ENCODE data around the gene GYG1. TPM values are rescaled to one million over a fixed set of nuclear protein-coding genes. Genes with fewer than 3 reads are reported as not detected.

Gene GYG1
- total RNA-seq, 2 donors from 2014 or later = 8.9 to 16.3 TPM

GRCh38 chr3:149044339-149045083 is 53.2 kb downstream of the GYG1 start:
- ATAC-seq (no peak), DNase-seq (no peak)
- intact Hi-C loops (cut with DNase I) = no loop called here
- no peaks in the 10 kb centered on the region for H3K9me3 ChIP-seq
- peaks cover 0 to 4% of the 10 kb centered on the region in 2 donors for H3K36me3 ChIP-seq (replicated peaks in 1 of 2; ENCODE audit: insufficient read depth in 1 of 2, low read depth in 2 of 2)
- no peak overlapping the region for H3K4me3 ChIP-seq
- H3K27me3 ChIP-seq = no peaks in the 10 kb centered on the region
- TF ChIP-seq POLR2A (IDR thresholded peaks at IDR 0.05) (no peak), CTCF (IDR thresholded peaks at IDR 0.05) (no peak)
- H3K4me1 ChIP-seq = peaks cover 6% of the 10 kb centered on the region
- 88 to 89% methylated on average over 5 of the region's 5 CpGs for WGBS, 2 donors
- no peak overlapping the region for H3K27ac ChIP-seq

GRCh38 chr3:149055575-149055974 is 64.2 kb downstream of the GYG1 start:
- DNase-seq (no peak), ATAC-seq (no peak)
- no peaks in the 10 kb centered on the region for H3K9me3 ChIP-seq
- H3K36me3 ChIP-seq (replicated peaks in 1 of 2; ENCODE audit: insufficient read depth in 1 of 2, low read depth in 2 of 2) = peaks cover 0 to 6% of the 10 kb centered on the region in 2 donors
- no peaks in the 10 kb centered on the region for H3K27me3 ChIP-seq
- TF ChIP-seq CTCF (IDR thresholded peaks at IDR 0.05) (no peak), POLR2A (IDR thresholded peaks at IDR 0.05) (no peak)
- WGBS, 2 donors = 74 to 77% methylated on average over 3 of the region's 3 CpGs
- no peak overlapping the region for H3K4me3 ChIP-seq
- no peaks in the 10 kb centered on the region for H3K4me1 ChIP-seq
- intact Hi-C loops (cut with DNase I) = no loop called here
- H3K27ac ChIP-seq = no peak overlapping the region

GRCh38 chr3:149058198-149058597 is 66.9 kb downstream of the GYG1 start:
- Histone ChIP-seq H3K4me1 (no peaks in the 10 kb centered on the region), H3K27ac (no peak overlapping the region), H3K36me3 (replicated peaks in 1 of 2; ENCODE audit: insufficient read depth in 1 of 2, low read depth in 2 of 2) (peaks cover 0 to 2% of the 10 kb centered on the region in 2 donors), H3K9me3 (no peaks in the 10 kb centered on the region), H3K4me3 (no peak overlapping the region), H3K27me3 (no peaks in the 10 kb centered on the region)
- DNase-seq (no peak), ATAC-seq (no peak)
- intact Hi-C loops (cut with DNase I) = no loop called here
- TF ChIP-seq POLR2A (IDR thresholded peaks at IDR 0.05) = no peak
- no peak for TF ChIP-seq CTCF (IDR thresholded peaks at IDR 0.05)
- WGBS, 2 donors = 94 to 100% methylated on average over 1 of the region's 1 CpG

GRCh38 chr3:149058602-149059001 is 67.3 kb downstream of the GYG1 start:
- H3K9me3 ChIP-seq = no peaks in the 10 kb centered on the region
- 66 to 86% methylated on average over 1 of the region's 1 CpG for WGBS, 2 donors
- no peak for TF ChIP-seq POLR2A (IDR thresholded peaks at IDR 0.05)
- no peak for TF ChIP-seq CTCF (IDR thresholded peaks at IDR 0.05)
- H3K4me3 ChIP-seq = no peak overlapping the region
- no peaks in the 10 kb centered on the region for H3K4me1 ChIP-seq
- intact Hi-C loops (cut with DNase I) = no loop called here
- DNase-seq = no peak
- H3K27me3 ChIP-seq = no peaks in the 10 kb centered on the region
- H3K27ac ChIP-seq = no peak overlapping the region
- ATAC-seq = no peak
- no peaks in the 10 kb centered on the region for H3K36me3 ChIP-seq (replicated peaks in 1 of 2; ENCODE audit: insufficient read depth in 1 of 2, low read depth in 2 of 2)

- TF ChIP-seq POLR2A (IDR thresholded peaks at IDR 0.05) (no peak), CTCF (IDR thresholded peaks at IDR 0.05) (no peak)
- no peak for DNase-seq
- Histone ChIP-seq H3K27me3 (no peaks in the 10 kb centered on the region), H3K4me1 (no peaks in the 10 kb centered on the region), H3K27ac (no peak overlapping the region), H3K4me3 (no peak overlapping the region), H3K9me3 (no peaks in the 10 kb centered on the region), H3K36me3 (replicated peaks in 1 of 2; ENCODE audit: insufficient read depth in 1 of 2, low read depth in 2 of 2) (no peaks in the 10 kb centered on the region)
- ATAC-seq = no peak
- WGBS, 2 donors = 88 to 97% methylated on average over 2 of the region's 2 CpGs
- intact Hi-C loops (cut with DNase I) = no loop called here
These were observed 70.4 kb downstream of the GYG1 start for GRCh38 chr3:149061776-149062175.
